ENCODE data around the gene MRPS27.

DNA sequence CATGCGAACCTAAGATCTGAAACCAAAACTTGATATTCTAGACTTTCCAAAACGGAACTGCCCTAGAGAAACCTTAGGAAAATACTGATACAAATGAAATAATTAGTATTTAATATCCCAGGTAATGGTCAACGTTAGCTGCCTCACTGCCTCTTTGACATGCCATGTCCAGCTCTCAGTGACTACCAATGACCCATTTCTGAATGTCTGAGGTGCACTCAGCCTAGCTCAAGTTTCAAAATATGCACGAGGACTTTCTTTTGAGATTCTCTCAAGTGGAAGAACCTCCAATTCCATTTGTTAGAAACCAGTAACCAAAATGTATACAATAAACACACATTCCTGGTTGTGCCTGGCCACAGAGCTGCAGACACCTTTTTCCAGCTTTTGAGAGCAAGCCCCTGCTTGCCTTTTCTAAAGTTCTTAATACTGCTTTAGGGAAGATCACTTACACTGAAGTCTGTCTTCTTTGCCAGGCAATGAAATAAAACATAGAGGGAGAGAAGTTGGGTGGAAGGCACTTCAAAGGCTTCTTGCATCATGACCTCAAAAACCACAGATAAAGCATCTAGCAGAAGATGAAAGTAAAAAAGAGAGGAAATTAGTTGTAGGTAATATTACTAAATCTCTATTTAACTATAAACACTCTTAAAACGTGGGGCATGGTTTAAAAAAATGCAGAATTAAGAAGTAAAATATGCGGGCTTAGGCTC is 87.9 kb downstream of the MRPS27 start:
- TF ChIP-seq EP300 (IDR thresholded peaks at IDR 0.05), result no peak
- TF ChIP-seq, protein P1, sequence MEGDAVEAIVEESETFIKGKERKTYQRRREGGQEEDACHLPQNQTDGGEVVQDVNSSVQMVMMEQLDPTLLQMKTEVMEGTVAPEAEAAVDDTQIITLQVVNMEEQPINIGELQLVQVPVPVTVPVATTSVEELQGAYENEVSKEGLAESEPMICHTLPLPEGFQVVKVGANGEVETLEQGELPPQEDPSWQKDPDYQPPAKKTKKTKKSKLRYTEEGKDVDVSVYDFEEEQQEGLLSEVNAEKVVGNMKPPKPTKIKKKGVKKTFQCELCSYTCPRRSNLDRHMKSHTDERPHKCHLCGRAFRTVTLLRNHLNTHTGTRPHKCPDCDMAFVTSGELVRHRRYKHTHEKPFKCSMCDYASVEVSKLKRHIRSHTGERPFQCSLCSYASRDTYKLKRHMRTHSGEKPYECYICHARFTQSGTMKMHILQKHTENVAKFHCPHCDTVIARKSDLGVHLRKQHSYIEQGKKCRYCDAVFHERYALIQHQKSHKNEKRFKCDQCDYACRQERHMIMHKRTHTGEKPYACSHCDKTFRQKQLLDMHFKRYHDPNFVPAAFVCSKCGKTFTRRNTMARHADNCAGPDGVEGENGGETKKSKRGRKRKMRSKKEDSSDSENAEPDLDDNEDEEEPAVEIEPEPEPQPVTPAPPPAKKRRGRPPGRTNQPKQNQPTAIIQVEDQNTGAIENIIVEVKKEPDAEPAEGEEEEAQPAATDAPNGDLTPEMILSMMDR (IDR thresholded peaks at IDR 0.05), result no peak
- TF ChIP-seq POLR2AphosphoS5 (IDR thresholded peaks at IDR 0.05), result no peak

Data from stomach (tissue), 4 donors.